ENCODE measurements around the gene PTGER2.
A peak's percentile ranks its signal among the peaks of the same experiment; 100 is the strongest.

PTGER2 gene

GRCh38 chr14:52342849-52343596 is 28.9 kb downstream of the PTGER2 start:
- DNase-seq: no peak

- no peak for DNase-seq
Observed at GRCh38 chr14:52346778-52347177, 32.7 kb downstream of the PTGER2 start.

GRCh38 chr14:52348279-52348678 is 34.2 kb downstream of the PTGER2 start:
- DNase-seq: no peak

GRCh38 chr14:52348776-52349175 is 34.7 kb downstream of the PTGER2 start:
- no peak for DNase-seq

- no peak for DNase-seq
Observed at GRCh38 chr14:52349731-52350130, 35.6 kb downstream of the PTGER2 start.

GRCh38 chr14:52350445-52350844 is 36.3 kb downstream of the PTGER2 start:
- no peak for DNase-seq

- peak; percentile 46 for DNase-seq
Observed at GRCh38 chr14:52351233-52352060, 37.3 kb downstream of the PTGER2 start.

GRCh38 chr14:52352061-52352491 is 38.0 kb downstream of the PTGER2 start:
- no peak for DNase-seq

GRCh38 chr14:52352569-52352968 is 38.5 kb downstream of the PTGER2 start:
- DNase-seq: no peak

- DNase-seq: no peak
Observed at GRCh38 chr14:52354242-52354641, 40.1 kb downstream of the PTGER2 start.

GRCh38 chr14:52355016-52355431 is 40.9 kb downstream of the PTGER2 start:
- DNase-seq: no peak

GRCh38 chr14:52355526-52355925 is 41.4 kb downstream of the PTGER2 start:
- DNase-seq: no peak

- DNase-seq: no peak
Observed at GRCh38 chr14:52356025-52356424, 41.9 kb downstream of the PTGER2 start.

GRCh38 chr14:52360831-52361230 is 46.7 kb downstream of the PTGER2 start:
- DNase-seq: no peak

- DNase-seq: peak; percentile 22
Observed at GRCh38 chr14:52363041-52363704, 49.1 kb downstream of the PTGER2 start.

GRCh38 chr14:52363961-52364360 is 49.8 kb downstream of the PTGER2 start:
- no peak for DNase-seq

- DNase-seq: peak; percentile 14
Observed at GRCh38 chr14:52365071-52365470, 51.0 kb downstream of the PTGER2 start.

GRCh38 chr14:52366796-52367315 is 52.7 kb downstream of the PTGER2 start:
- DNase-seq: no peak

- no peak for DNase-seq
Observed at GRCh38 chr14:52369305-52369801, 55.2 kb downstream of the PTGER2 start.

GRCh38 chr14:52370406-52370935 is 56.4 kb downstream of the PTGER2 start:
- no peak for DNase-seq

- DNase-seq: no peak
Observed at GRCh38 chr14:52377940-52378339, 63.8 kb downstream of the PTGER2 start.
